Suppressor macrophage treated with lipopolysaccharide for 1 hour (primary cell): ENCODE results near the gene AMZ2.
"Not testable (repeated sequence)": the region's sequence is repeated elsewhere in the genome, so short reads cannot be mapped to it uniquely, and the experiment has no call there.

Source experiments
- DNase-seq, 3 donors: peaks; one replicate each; pipeline ENCODE4 v3.0.0-alpha.2; 2020 to 2022

AMZ2 gene, protein sequence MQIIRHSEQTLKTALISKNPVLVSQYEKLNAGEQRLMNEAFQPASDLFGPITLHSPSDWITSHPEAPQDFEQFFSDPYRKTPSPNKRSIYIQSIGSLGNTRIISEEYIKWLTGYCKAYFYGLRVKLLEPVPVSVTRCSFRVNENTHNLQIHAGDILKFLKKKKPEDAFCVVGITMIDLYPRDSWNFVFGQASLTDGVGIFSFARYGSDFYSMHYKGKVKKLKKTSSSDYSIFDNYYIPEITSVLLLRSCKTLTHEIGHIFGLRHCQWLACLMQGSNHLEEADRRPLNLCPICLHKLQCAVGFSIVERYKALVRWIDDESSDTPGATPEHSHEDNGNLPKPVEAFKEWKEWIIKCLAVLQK

DNA sequence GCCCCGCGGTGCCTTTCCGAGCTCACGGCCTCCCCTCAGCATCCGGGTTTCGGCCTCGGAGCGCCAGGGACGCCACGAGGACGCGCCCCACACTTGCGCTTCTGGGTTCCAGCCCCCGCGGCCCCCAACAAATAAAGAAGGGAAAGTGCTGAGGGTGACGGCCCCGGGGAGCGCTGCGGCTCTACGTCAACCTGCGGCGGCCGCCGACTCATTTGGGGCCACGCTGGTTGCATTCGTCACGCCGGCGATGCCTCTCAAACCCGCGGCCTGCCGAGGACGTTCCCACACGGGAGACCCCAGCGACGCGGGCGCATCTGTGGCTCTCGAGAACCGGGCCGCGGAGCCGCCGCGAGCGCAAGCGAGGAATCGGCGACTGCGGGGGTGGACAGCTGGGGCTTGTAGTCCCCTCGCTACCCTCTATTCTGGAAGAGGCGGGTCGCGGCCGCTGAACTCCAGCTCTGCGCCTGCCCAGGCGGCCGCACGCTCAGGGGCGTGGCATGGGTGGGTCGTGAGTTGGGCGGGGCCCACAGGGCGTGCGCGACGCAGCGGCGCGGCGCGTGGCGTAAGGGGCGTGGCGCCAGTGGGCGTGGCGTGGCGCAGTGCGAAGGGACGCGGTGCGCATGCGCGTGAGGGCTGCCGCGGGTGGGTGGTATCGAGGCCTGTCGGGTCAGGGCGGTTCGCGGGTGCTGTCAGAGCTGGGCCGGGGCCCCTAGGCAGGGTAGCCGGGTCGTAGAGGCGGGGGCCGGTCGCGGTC, at the start of gene AMZ2:
AMZ2 (plus strand) TSS at position 599 of the 754 bp plus-strand sequence. CDS start 2,145 bp downstream, outside the sequence.
- DNase-seq: peak; percentile 97 to 99 (median 99)

DNA sequence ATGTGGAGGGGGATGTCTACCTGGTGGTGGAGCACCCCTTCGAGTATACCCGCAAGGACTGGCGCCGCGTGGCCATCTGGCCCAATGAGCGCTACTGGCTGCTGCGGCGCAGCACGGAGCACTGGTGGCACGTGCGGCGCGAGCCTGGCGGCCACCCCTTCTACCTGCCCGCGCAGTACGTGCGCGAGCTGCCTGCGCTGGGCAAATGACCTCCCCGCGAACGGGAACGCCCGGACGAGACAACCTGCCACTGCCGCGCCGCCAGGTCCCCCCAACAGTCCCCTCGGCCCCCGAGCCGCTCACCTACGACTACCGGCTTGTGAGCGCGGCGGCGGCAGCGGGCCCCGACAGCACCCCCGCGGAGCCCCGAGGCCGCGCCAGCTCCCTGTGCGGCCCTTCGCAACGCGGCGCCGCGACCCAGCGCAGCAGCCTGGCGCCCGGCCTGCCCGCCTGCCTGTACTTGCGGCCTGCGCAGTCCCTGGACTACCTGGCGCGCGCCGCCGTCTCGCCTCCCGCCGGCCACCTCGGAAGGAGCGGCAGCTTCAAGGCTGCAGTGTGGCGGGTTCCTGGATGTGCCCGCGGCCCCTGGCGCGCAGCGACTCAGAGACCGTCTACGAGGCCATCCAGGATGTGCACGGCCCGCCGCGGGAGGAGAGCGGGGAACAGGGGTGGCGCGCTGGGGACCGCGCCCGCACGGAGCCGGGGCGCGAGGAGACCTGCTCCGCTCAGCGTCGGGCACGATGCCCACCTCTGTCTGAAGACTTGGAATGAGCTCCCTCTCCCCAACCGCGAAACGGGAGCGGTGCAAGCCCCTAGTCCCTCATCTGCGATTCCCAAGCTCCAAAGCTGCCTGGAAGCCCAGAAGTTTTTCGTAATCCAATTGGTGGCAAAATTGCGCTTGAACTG, 48.7 kb upstream of the AMZ2 start:
- peak in 1 of 3 donors; percentile 37 for DNase-seq

DNA sequence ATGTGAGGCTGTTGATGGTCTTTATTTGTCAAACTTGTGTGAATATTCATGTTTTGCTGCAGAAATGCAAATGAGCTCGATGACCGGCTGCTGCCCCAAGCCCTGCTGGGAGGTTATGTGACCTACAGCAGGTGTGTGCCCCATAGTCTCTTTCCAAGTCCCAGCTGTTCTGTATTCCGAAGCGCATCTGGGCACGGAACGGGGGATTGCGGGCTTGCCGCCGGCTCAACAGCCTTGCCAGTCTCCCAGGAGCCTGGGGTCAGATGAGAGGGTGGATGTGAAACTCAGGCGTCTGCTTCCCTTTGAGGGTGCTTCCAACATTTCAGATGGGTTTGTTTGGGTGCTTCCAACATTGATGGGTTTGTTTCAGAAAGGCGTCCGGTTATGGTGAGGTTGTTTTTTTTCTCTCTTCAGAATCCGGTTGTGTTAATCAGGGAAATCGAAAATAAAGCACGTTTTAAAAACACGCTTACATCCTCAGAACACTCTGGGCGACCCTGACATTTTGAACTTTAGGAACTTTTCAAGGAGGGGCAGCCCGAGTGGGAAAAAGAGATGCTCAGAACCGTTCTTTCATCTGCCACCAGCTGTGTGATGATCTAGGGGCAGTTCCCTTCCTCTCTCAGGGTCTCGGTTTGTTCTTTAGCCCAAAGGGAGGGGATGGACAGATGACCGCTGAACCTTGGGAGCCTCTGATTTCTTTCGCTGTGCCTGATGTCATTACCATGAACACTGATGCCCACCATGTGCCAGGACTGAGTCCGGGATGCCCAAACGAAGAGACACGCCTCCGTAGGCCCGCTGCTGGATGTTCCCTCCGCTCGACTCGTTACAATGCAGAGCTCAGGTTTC, 47.8 kb upstream of the AMZ2 start:
- peak in 1 of 3 donors; percentile 31 for DNase-seq

DNA sequence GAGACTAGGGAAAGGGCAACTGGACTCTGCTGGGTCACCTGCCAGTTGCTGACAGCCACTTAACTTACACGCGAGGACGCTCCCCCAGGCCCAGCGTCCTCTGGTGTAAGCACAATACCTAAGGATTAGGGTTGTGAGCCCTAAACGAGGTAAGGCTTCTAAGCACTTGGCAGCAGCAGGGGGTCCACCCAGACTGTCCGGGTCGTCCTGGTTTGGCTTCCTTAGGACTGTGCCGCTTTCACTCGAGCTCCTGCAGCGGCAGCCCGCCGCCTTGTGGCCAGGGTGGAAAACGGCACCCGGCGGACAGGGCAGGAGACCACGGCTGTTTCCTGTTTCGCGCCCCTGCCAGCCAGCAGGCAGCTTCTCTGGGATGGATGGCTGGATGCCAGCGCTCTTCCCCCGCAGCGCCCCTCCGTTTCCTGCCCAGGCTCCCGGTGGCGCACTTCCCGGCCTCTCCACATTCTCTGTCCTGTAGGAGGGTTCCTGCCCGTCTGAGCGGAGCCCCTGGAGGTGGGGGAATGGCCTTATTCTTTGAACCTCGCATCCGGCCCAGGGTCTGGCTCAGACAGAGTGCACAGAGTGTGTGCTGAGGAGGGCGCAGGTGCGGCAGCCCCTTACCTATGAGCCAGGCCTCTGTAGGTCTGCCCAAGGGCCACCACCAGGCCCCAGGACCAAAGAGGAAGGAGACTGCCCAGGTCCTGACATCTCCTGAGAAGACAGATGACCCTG, 47.0 kb upstream of the AMZ2 start:
- DNase-seq: peak; percentile 78 to 84 (median 82)

DNA sequence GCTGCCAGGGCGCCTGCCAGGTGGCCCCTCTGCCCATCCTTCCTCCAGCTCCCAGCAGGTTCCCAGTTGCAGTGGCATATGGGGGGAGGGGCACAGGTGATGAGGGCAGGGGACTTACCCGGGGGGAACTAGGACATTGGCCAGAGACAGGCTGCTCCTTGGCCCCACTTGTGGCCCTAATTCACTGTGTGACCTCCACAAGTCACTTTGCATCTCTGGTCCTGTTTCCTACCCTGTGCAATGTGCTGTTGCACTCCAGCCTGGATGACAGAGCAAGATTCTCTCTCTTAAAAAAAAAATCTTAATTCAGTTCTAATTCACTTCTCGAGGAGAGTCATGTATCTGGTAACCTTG, 46.4 kb upstream of the AMZ2 start:
- not testable (repeated sequence) for DNase-seq

DNA sequence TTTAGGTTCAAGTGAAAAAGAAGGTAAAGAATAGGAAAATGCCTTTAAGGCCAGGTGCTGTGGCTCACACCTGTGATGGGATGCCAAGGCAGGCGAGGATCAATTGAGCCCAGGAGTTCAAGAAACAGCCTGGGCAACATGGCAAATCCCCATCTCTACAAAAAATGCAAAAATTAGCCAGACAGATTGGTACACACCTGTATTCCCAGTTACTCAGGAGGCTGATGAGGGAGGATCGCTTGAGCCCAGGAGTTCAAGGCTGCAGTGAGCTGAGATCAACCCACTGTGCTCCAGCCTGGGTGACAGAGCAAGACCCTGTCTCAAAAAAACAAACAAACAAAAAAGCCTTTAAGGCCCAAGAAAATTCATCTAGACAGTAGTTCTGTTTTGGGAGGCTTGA, 45.5 kb upstream of the AMZ2 start:
- not testable (repeated sequence) for DNase-seq

DNA sequence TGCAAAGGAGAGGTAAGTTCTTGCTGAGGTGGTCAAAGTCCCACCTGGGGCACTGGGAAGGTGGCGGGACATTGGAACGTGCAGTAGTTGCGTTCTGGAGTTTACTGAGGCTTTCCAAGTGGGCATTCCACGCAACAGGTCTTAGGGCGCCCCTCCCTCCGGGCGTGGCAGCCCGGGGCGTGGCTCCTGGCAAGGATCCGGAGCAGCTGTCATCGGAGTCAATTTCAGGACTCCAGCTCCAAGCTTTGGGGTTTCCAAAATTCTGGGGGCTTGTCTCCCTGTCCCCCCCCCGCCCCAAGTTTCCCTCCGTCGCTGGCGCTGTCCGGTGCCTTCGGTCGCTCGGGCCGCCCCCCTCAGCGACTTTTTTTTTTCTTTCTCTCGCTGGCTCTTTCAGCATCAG, 43.1 kb upstream of the AMZ2 start:
- peak; percentile 53 to 68 (median 55) for DNase-seq

DNA sequence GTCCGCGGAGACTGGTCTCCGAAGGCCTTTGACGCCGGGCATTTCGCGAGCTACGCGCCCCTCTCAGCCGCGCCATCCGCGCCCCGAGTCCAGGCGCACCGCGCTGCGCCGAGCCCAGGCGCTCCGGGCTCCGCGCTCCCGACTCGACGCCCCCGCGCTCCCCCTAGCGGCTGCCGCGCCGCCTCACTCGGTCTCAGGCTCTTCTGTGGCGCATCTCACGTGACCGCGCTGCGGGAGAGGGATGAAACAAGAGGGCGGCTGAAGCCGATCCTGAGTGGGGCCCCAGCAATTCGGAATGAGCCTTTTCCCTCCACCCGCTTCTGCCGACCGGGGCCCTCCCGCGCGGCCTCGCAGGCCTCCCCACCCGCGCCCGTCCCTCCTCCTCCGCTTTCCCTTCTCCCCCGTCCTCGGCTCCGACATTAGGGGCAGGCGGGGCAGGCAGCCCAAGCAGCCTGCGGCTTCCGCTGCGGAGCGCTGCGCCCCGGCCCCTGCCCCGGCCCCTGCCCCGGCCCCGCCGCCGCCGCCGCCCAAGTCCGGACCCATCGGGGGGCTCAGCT, 42.5 kb upstream of the AMZ2 start:
- DNase-seq: peak; percentile 94 to 97 (median 97)

DNA sequence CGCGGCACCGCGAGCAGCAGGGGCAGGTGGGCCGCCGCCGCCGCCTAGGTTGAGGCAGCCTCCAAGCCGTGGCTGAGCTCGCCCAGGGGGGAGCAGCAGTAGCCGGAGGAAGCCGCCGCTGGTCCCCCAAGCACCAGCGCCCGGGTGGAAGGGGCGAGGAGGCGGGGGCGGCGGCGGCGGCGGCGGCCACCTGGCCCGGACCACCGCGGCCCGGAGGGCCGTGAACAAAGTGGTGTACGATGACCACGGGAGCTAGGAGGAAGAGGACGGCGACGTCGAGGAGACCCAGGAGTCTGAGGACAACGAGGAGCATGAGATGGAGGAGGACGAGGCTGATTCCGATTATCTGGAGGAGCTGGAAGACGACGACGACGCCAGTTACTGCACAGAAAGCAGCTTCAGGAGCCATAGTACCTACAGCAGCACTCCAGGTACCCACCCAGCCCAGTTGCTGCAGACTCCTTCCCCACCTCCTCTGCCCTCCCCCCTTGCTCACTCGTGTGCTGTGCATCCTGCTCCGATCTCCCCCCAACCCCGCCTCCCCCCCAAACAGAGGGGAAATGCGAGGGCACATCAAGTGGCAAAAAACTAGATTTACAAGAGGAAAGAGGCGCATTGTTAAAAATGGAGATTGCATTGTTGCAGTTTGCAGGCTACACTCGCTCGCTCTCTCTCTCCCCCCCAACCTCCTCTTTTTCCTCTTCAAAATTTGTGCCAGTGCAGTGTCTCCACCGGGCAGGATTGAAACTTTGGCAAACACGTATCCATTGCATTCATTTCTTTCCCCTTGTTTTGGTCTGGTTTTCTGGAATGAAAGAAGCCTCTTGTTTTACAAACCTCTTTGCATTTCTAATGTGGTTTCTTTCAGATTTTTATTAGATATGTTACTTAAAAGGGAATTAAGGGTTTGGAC, 41.8 kb upstream of the AMZ2 start:
- DNase-seq: no peak

DNA sequence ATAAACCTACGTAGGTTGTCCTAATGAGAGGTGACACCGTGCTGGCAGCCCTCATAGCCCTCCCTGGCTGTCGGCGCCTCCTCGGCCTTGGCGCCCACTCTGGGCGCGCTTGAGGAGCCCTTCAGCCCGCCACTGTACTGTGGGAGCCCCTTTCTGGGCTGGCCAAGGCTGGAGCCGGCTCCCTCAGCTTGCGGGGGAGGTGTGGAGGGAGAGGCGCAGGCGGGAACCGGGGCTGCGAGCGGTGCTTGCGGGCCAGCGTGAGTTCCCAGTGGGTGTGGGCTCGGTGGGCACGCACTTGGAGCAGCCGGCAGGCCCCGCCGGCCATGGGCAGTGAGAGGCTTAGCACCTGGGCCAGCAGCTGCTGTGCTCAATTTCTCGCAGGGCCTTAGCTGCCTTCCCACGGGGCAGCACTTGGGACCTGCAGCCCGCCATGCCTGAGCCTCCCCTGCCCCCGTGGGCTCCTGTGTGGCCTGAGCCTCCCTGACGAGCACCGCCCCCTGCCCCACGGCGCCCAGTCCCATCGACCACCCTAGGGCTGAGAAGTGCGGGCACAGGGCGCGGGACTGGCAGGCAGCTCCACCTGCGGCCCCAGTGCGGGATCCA, 40.1 kb upstream of the AMZ2 start:
- DNase-seq: no peak

DNA sequence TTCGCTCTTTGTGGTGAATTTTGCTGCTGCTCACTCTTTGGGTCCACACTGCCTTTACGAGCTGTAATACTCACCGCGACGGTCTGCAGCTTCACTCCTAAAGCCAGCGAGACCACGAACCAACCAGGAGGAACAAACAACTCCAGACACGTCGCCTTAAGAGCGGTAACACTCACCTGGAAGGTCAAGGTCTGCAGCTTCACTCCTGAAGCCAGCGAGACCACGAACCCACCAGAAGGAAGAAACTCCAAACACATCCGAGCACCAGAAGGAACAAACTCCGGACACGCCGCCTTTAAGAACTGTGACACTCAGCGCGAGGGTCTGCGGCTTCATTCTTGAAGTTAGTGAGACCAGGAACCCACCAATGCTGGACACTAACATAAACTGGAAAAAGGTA, 39.2 kb upstream of the AMZ2 start:
- not testable (repeated sequence) for DNase-seq

DNA sequence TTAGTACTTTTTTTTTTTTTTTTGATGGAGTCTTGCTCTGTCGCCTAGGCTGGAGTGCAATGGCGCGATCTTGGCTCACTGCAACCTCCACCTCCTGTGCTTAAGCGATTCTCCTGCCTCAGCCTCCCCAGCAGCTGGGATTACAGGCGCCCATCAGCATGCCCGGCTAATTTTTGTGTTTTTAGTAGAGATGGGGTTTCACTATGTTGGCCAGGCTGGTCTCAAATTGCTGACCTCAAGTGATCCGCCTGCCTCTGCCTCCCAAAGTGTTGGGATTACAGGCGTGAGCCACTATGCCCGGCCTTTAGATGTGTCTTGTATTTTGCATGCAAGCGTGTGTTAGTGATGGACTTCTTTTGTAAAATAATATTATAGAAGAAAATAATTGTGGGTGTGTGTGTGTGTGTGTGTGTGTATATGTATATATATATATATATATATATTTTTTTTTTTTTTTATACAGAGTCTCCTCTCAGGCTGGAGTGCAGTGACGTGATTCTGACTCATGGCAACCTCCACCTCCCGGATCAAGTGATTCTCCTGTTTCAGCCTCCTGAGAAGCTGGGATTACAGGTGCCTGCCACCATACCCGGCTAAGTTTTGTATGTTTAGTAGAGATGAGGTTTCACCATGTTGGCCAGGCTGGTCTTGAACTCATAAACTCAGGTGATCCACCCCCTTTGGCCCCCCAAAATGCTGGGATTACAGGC, 38.5 kb upstream of the AMZ2 start:
- DNase-seq: not testable (repeated sequence)

DNA sequence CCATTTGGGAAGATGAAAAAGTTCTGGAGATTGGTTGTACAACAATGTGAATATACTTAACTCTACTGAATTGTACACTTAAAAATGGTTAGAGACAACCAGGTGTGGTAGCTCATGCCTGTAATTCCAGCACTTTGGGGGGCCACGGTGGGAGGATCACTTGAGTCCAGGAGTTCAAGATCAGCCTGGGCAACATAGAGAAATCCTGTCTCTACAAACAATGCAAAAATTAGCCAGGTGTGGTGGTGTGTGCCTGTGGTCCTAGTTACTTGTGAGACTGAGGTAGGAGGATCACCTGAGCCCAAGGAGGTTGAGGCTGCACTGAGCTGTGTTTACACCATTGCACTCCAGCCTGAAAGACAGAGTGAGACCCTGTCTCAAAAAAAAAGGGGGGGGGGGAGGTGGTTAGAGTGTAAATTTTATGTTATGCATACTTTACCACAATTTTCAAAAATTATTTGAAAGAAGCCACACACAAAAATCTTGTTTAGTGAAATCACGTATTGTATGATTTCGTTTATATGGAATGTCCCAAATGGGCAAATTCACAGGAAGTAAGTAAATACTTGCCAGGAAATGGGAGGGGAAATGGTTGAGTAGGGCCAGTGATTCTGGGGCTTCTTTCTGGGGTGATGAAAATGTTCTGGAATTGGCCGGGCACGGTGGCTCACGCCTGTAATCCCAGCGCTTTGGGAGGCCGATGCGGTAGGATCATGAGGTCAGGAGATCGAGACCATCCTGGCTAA, 37.1 kb upstream of the AMZ2 start:
- peak in 2 of 3 donors; percentile 34 to 65 for DNase-seq

DNA sequence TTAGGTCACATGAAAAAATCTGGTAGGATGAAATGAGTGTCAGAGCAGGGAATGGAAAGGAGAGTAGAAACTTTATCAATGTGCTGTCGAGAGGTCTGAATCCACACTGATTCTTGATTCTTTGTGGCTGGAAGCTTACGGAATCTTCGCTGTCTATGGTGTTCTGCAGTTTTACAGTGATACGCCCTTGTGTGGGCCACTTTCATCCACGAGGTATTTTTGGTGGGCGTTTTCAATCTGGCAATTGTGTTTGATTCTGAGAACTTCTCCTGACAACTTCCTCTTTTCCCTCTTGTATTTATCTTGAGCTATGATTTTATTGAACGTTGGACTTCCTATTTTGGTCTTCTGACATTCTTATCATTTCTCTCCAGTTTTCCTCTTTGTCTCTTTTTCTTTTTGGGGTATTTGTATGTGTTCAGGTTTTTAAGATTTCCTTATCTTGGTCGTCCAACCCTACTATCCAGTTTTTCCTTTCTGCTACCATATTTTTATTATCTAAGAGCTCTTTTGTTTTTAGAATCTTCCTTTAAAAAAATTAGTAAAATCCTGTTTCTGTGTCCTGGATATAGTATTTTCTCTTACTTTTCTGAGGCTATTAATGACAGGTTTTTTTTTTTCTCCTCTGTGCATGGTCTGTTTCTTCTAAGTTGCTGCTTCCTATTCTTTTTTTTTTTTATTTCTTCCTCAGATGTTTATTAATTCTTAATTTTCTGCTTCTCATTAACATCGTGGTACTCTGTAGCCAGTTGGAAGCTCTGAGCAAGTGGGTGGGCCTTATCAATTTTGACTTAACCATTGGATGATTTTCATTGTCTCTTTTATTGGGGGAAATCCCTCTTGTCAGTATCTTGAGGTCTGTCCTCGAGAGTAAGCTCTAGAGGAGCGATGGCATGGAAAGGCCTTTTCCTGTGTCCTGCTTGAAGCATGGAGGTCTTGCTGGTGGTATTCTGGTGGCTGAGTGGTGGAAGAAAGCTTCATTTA, 34.1 kb upstream of the AMZ2 start:
- DNase-seq: peak; percentile 69 to 83 (median 72)

DNA sequence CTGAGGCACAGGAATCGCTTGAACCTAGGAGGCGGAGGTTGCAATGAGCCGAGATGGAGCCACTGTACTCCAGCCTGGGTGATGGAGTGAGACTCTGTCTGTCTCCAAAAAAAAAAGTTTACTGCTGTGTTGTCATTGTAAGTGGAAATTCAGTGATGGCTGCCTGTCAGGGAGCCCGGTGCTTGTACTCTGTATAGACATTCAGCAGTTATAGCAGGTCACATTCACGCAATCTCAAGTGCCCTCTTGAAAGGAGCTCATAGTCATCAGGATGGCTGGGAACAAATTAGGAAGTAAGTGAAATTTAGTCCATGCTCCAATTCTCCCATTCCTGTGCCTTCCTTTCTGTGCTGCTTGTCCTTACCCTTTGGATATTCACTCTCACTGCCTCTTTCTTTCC, 32.4 kb upstream of the AMZ2 start:
- DNase-seq: not testable (repeated sequence)

DNA sequence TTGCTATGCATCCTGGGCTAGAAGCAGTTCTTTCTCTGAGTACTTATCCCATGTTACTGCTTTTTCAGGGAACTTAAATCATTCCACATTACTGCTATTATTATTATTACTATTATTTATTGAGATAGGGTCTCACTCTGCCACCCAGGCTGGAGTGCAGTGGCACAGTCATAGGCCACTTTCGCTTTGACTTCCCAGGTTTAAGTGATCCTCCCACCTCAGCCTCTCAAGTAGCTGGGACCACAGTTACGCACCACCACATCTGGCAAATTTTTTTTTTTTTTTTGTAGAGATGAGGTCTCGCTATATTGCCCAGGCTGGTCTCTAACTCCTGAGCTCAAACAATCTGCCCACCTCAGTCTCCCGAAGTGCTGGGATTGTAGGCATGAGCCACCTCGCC, 28.4 kb upstream of the AMZ2 start:
- DNase-seq: not testable (repeated sequence)

DNA sequence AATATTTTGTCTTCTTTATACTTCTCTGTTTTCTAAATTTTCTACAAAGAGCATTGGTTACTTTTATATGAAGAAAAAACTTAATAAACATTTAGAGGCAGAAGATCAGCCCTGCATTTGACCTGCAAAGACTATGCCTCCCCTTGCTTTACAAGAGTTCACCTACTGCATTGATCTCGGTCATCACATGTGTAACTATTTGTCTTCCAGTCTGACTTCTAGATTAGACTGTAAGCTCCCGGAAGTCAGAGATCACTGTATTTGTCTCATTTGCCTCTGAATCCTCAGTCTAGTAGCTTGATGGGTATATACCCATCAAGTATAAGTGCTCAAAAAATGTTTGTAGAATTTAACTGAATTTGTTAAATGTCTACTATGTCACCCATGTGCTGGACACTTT, 27.7 kb upstream of the AMZ2 start:
- not testable (repeated sequence) for DNase-seq
